ENCODE data around the gene USP21.
A peak's percentile ranks its signal among the peaks of the same experiment; 100 is the strongest.

DNA sequence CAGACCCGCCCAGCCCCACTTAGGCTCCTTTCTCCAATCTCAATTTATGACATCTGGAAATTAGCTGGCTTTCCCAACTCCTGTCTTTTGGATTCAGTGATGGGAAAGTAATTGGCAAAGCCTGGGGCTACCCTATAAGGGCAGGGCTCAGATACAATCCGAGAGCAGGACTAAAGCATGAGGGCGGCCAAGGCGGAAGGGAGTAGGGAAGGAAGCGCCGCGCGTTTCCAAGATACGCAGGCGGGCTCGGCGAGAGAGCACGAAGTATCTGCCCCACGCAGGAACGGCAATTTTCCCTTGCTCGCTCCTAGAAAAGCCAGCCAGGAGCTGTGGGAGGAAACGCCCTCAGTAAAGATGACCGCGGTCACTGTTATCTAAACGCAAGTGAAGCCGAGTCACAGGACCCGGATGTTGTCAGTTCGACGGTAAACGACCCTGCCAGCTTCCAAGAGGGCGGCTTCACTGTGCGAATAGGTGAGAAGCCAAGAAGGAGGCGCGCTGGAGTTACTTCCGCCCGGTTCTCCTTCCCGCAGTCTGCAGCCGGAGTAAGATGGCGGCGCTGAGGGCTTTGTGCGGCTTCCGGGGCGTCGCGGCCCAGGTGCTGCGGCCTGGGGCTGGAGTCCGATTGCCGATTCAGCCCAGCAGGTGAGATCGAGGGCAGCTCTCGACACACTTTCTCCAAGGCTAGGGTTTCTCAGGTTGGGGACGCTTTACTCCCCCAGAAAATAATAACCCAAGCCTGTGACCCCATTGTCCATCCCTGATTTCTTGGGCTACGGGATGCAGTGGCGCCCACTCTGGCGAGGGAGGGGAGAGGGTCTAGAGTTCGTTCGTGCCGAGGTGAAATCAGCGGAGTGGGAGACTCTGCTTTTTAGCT lies 42.8 kb downstream of the USP21 start, which contains the start of gene NDUFS2:
- no peak for TF ChIP-seq EZH2 (IDR thresholded peaks at IDR 0.05)
- peak; percentile 87 for TF ChIP-seq POLR2AphosphoS5 (IDR thresholded peaks at IDR 0.05; ENCODE audit: borderline replicate concordance, low read depth, low read length)
